PC-9 (cell line): ENCODE results near the gene UBE2E2.

Experiments used
- EZH2 ChIP-seq: fragments of 200-600 bp; sonication (generic); IDR thresholded peaks from 2 replicates; pipeline ENCODE4 v1.8.0; 2017; ENCODE audit warnings: antibody characterized with exemption, low read depth
- TF ChIP-seq, protein P1 (sequence below): fragments of 200-600 bp; sonication (generic); conservative IDR thresholded peaks from 2 replicates; pipeline ENCODE4 v1.6.1; 2017; ENCODE audit warnings: mixed run types, antibody characterized with exemption, mild to moderate bottlenecking, moderate library complexity

DNA sequence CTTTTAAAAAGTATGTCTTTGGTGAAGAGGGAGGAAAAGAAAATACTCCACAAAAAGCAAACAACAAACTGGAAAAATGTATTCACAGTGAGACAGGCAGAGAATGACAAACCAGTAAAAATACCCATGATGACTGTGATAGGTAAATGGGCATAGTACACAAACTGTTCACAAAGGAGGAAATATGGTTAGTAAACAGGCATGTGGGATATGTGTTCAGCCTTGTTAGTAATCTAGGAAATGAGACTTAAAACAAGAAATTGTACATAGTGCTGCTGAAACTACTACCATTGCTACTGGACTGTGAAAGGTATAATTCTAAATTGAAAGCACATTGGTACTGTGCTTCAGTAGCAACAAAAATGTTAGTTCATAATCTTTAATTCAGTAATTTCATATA, 50.1 kb downstream of the UBE2E2 start:
- TF ChIP-seq EZH2, result no peak
- TF ChIP-seq, protein P1, sequence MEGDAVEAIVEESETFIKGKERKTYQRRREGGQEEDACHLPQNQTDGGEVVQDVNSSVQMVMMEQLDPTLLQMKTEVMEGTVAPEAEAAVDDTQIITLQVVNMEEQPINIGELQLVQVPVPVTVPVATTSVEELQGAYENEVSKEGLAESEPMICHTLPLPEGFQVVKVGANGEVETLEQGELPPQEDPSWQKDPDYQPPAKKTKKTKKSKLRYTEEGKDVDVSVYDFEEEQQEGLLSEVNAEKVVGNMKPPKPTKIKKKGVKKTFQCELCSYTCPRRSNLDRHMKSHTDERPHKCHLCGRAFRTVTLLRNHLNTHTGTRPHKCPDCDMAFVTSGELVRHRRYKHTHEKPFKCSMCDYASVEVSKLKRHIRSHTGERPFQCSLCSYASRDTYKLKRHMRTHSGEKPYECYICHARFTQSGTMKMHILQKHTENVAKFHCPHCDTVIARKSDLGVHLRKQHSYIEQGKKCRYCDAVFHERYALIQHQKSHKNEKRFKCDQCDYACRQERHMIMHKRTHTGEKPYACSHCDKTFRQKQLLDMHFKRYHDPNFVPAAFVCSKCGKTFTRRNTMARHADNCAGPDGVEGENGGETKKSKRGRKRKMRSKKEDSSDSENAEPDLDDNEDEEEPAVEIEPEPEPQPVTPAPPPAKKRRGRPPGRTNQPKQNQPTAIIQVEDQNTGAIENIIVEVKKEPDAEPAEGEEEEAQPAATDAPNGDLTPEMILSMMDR, result no peak
